Gastrocnemius medialis (tissue), 4 donors: ENCODE measurements around the gene MPPED1. TPM values are rescaled to one million over a fixed set of nuclear protein-coding genes. Genes with fewer than 3 reads are reported as not detected.

ENCODE experiments used
- ATAC-seq, 2 donors: fragments of 150-250 bp; one replicate each; pipeline ENCODE4 v1.9.1; 2016
- DNase-seq, 2 donors: peaks; one replicate each; pipeline ENCODE4 v3.0.0-alpha.2; 2019
- H3K27ac ChIP-seq, 4 donors: fragments of 200-600 bp; sonication (generic); 1 replicate in 1 of 4; 2 replicates in 3 of 4; pipeline ENCODE4 v1.5.1; 2016 to 2018; ENCODE audit warnings: mild to moderate bottlenecking in 2 of 4, moderate library complexity in 1 of 4
- H3K27me3 ChIP-seq, 3 donors: fragments of 200-600 bp; sonication (generic) in 2 of 3; 1 replicate in 1 of 3; 2 replicates in 2 of 3; pipeline versions ENCODE4 v1.5.1 to v1.6.0; 2016 to 2019; ENCODE audit warnings: mild to moderate bottlenecking in 1 of 3, moderate library complexity in 1 of 3
- H3K36me3 ChIP-seq, 2 donors: fragments of 200-600 bp; sonication (generic) in 1 of 2; one replicate each; pipeline ENCODE4 v1.5.1; 2017 to 2018
- H3K4me1 ChIP-seq, 2 donors: fragments of 200-600 bp; sonication (generic) in 1 of 2; one replicate each; pipeline ENCODE4 v1.5.1; 2016 to 2017; ENCODE audit warnings: mild to moderate bottlenecking in 2 of 2
- H3K4me3 ChIP-seq, 4 donors: fragments of 200-600 bp; sonication (generic) in 3 of 4; 1 replicate in 1 of 4; 2 replicates in 3 of 4; pipeline ENCODE4 v1.5.1; 2016 to 2019; ENCODE audit warnings: mild to moderate bottlenecking in 2 of 4
- H3K9me3 ChIP-seq, 3 donors: fragments of 200-600 bp; sonication (generic) in 2 of 3; 1 replicate in 1 of 3; 2 replicates in 2 of 3; pipeline ENCODE4 v1.5.1; 2016 to 2019
- CTCF ChIP-seq, 5 experiments: fragments of 450-650 bp in 3 of 5; fragments of 200-600 bp in 2 of 5; sonication (generic) in 2 of 5; IDR thresholded peaks in 4 of 5; conservative IDR thresholded peaks in 1 of 5; 1 replicate in 4 of 5; 2 replicates in 1 of 5; pipeline ENCODE4 v1.5.1; 2016 to 2019; ENCODE audit warnings: antibody characterized with exemption in 5 of 5, mild to moderate bottlenecking in 3 of 5, moderate library complexity in 3 of 5
- POLR2A ChIP-seq, 2 donors: fragments of 450-650 bp; IDR thresholded peaks; one replicate each; pipeline ENCODE4 v1.6.1; 2017; ENCODE audit warnings: antibody characterized with exemption in 2 of 2, mild to moderate bottlenecking in 2 of 2, moderate library complexity in 2 of 2
- in situ Hi-C, 4 donors: fragments of 200-750 bp; cut with MboI; loops; one replicate each; pipeline versions ENCODE4 v1.15.0 to v1.8.0; 2017; ENCODE audit warnings: low sequenced_read_pairs in 4 of 4
- intact Hi-C: fragments of 100-400 bp; cut with DNase I; formaldehyde crosslinking; loops from one replicate; pipeline ENCODE4 v1.15.1; 2023; ENCODE audit warnings: low total_unique reads
- total RNA-seq, 4 donors: library from RNA; depleted of rRNA; stranded (reverse); fragments of >200 nt; gene quantifications; one replicate each; pipeline versions ENCODE4 v1.1.0 to v1.2.3, GENCODE V29; 2016

MPPED1 gene
- total RNA-seq, 4 donors from 2014 or later: not detected

DNA sequence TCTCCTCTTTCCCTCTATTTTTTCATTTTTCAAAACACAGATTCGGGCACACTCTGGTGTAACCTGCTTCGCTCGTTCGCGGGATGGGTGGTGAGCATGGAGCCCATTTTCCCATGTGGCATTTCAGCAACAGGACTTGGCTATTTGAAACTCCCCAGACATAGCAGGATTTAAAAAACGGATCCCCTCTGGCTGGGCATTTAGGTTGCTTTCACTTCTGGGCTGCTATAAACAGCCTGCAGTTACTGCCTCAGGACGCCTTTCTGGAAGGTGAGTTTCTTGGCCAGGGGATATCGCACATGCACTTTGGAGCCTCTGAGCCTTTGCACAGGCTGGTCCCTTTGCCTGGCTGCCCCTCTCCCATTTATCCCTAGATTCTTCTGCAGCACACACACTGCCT lies 2.8 kb upstream of the MPPED1 start:
- in situ Hi-C loops: no loop called here
- TF ChIP-seq CTCF (IDR thresholded peaks at IDR 0.05 in 4 of 5, conservative IDR thresholded peaks at IDR 0.05 in 1 of 5) (no peak), POLR2A (IDR thresholded peaks at IDR 0.05) (no peak)
- H3K9me3 ChIP-seq: no peaks in the 10 kb centered on the region
- intact Hi-C loops: no loop called here
- H3K27me3 ChIP-seq: peaks cover 26 to 35% (median 34%) of the 10 kb centered on the region in 3 donors
- no peak for DNase-seq
- no peaks in the 10 kb centered on the region for H3K36me3 ChIP-seq
- no peak for ATAC-seq
- no peak overlapping the region for H3K4me3 ChIP-seq
- no peak overlapping the region for H3K27ac ChIP-seq
- H3K4me1 ChIP-seq: no peaks in the 10 kb centered on the region

DNA sequence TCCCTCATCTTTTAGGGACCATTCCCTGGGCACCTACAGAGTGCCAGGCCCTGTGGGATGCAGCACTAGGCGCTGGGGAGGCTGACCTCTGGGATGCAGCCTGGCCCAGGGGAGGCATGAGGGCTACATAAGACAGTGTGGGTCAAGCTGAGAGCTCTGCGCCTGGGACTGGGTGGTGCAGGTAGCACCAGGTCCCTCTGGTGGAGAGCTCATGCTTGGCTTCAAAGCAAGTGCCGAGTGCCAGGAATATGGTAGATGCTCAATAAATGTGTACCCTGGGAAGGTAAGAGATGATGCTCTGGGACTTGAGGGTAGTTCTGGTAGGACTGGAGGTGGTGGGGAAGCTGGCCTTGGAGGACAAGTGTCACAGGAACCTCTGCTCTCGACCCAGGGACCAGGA lies 2.0 kb upstream of the MPPED1 start:
- no peak for TF ChIP-seq POLR2A (IDR thresholded peaks at IDR 0.05)
- TF ChIP-seq CTCF (IDR thresholded peaks at IDR 0.05 in 4 of 5, conservative IDR thresholded peaks at IDR 0.05 in 1 of 5): no peak
- ATAC-seq: no peak
- Histone ChIP-seq H3K4me1 (no peaks in the 10 kb centered on the region), H3K27me3 (peaks cover 33 to 42% (median 40%) of the 10 kb centered on the region in 3 donors), H3K36me3 (no peaks in the 10 kb centered on the region), H3K27ac (no peak overlapping the region), H3K9me3 (no peaks in the 10 kb centered on the region), H3K4me3 (no peak overlapping the region)
- no peak for DNase-seq
- in situ Hi-C loops (no loop called here), intact Hi-C loops (no loop called here)

DNA sequence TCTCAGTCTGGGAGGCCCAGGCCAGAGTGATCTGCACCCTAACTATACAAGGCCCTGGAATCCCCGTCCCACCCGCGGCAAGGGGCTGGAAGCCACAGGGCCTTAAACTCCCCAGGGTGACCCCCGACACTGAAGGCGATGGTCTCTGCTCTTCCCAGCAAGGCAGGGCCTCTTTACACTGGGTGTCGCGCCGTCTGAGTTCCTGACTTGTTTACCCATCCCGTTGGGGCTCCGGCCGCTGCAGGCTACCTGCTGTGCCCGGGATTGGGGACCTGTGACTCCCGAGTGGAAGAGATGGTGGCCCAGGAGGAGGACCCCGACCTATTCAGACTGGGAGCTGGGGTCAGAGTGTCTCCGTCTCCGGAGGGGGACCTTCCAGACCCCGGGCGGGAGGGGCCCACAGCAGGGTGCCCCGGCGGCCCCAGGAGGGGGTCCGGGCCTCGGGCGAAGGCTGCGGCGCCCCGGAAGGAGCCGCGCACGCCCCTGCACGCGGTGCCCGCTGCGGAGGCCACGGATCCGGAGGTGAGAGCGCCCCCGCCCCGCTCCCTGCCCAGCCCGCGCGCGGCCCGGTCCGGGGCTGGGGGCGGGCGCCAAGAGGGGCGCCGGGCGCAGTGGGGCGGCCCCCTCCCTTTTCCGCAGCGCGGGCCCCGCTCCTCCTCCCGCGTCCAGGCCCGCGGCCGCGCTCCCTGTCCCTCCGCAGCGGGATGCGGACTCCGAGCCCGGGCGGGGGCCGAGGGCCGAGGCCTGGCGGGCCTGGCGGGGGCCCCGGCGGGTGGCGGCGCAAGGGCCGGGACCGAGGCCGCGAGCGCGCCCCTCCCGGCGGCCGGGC lies 560 bp upstream of the MPPED1 start:
- H3K4me3 ChIP-seq: no peak overlapping the region
- H3K9me3 ChIP-seq: no peaks in the 10 kb centered on the region
- no peaks in the 10 kb centered on the region for H3K4me1 ChIP-seq
- in situ Hi-C loops: no loop called here
- H3K27me3 ChIP-seq: peaks cover 33 to 53% (median 46%) of the 10 kb centered on the region in 3 donors
- TF ChIP-seq CTCF (IDR thresholded peaks at IDR 0.05 in 4 of 5, conservative IDR thresholded peaks at IDR 0.05 in 1 of 5): no peak
- TF ChIP-seq POLR2A (IDR thresholded peaks at IDR 0.05): no peak
- intact Hi-C loops: no loop called here
- no peak overlapping the region for H3K27ac ChIP-seq
- DNase-seq (no peak), ATAC-seq (no peak)
- no peaks in the 10 kb centered on the region for H3K36me3 ChIP-seq

DNA sequence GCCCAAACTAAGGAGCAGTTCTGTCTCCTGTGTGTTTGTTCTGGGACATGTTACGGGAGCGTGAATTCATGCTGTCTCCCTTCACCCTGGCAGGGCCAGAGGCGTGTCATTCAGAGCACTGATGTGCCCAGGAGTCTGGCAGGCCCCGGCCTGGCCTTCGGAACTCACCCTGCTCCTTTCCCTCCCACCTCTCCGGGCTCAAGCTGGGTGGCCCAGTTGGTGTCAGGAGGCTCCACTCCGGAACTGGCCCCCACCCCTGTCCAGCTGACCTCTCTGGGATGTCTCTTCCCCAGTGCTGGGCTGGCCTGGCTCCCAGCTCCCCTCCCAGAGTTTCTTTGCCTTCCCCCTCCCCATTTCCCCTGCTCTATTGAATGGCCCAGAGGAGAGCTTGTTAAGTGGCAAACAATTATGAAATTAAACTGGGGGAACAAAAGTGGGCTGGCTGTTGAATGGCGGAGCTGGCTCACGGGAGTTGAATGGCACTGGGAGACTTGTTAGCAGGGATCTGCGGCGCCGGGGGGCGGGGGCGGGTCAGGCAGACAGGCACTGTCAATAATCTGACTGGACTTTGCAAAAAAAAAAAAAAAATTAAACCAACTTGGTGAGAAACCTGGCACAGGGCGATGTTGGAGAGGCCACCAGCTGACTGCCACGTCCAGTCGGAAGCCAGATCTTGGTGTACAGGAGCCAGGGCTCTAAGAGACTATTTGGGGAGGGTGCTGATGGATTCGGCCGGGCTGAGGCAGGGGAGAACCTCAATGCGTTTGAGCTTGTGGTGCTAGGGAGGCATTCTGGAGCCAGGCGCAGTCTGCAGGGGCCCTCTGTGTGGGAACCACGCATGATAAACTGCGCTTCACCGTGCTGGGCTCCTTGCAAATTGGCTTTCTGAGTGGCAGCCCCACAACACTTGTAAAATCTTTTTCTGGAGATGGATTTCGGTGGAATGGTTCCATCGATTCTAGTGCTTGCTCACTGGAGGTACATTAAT lies 1.3 kb downstream of the MPPED1 start:
- no peaks in the 10 kb centered on the region for H3K9me3 ChIP-seq
- H3K27ac ChIP-seq: no peak overlapping the region
- H3K27me3 ChIP-seq: peaks cover 33 to 56% (median 46%) of the 10 kb centered on the region in 3 donors
- in situ Hi-C loops: no loop called here
- ATAC-seq: no peak
- no peaks in the 10 kb centered on the region for H3K4me1 ChIP-seq
- DNase-seq: no peak
- H3K4me3 ChIP-seq: no peak overlapping the region
- intact Hi-C loops: no loop called here
- TF ChIP-seq CTCF (IDR thresholded peaks at IDR 0.05 in 4 of 5, conservative IDR thresholded peaks at IDR 0.05 in 1 of 5) (no peak), POLR2A (IDR thresholded peaks at IDR 0.05) (no peak)
- no peaks in the 10 kb centered on the region for H3K36me3 ChIP-seq
